T-helper 1 cell treated with Interleukin-12 subunit alpha and Interleukin-12 subunit beta and Interleukin-4 antibody, amounts not matched to agents 30 ng/mL and 1 ng/mL, for 36 hours (primary cell): ENCODE data around the gene F9. TPM values are rescaled to one million over a fixed set of nuclear protein-coding genes. Genes with fewer than 3 reads are reported as not detected.

Source experiments
- intact Hi-C: fragments of 100-400 bp; cut with micrococcal nuclease; formaldehyde crosslinking; loops from one replicate; pipeline ENCODE4 v1.15.1; 2024
- total RNA-seq: library from RNA; stranded (reverse); gene quantifications from 2 replicates; pipeline ENCODE4 v1.2.3, GENCODE V29; 2022

The F9 gene
- total RNA-seq, 1 donor from 2014 or later = not detected

DNA sequence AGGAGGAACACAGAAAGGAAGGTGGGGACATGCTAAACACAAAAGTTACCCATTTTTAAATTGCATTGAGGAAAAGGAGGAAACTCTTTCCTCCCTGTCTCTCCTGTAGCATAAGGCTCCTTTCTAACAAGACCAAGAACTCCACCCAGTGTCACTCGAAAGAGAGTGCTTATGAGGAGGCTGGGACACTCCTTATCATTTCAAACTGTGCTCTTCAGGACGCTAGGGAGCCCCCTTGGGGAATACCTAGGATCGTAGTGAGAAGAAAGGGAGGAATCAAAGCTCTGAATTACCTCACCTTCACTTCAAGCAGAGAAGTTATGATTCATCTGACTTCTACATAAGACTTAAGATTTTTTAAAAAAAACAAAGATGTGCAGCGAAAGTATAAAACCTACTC lies 65.5 kb downstream of the F9 start:
- intact Hi-C loops = no loop called here

DNA sequence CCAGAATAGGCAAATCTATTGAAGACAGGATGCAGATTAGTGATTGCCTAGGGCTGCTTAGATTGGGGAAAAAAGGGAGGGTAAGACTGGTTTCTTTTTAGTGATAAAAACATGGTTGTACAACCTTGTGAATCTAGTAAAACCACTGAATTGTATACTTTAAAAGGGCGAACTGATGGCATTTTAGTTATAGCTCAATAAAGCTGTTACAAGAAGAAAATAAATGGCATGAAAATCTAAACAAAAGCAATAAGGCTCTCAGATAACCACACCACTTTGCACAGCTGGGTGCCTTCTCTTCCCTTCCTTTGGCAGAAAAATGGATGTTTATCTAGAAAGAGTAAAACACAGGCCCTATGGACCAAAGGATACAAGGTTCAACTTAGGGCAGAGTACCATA lies 69.6 kb downstream of the F9 start:
- intact Hi-C loops = no loop called here

Other genes with a start within 250 kb of the F9 start
- gene MCF2, start 177.4 kb downstream of the F9 start, total RNA-seq = 0.27 and 0.37 TPM in 2 replicates